Cardiac muscle cell (in vitro differentiated cells and primary cell): ENCODE measurements around the gene EDIL3. TPM values are rescaled to one million over a fixed set of nuclear protein-coding genes. Genes with fewer than 3 reads are reported as not detected.

Experiments
- DNase-seq, 2 donors: peaks; one replicate each; pipeline versions ENCODE4 v3.0.0 to v3.0.0-alpha.2; 2010 to 2017; ENCODE audit warnings: low read depth in 1 of 2, low spot score in 1 of 2
- H3K27ac ChIP-seq: fragments of 200-600 bp; sonication (generic); 2 replicates; pipeline ENCODE4 v1.5.1; 2016
- H3K27me3 ChIP-seq: fragments of 200-600 bp; sonication (generic); 2 replicates; pipeline ENCODE4 v1.6.0; 2016; ENCODE audit warnings: control low read depth
- H3K36me3 ChIP-seq: fragments of 200-600 bp; sonication (generic); 2 replicates; pipeline ENCODE4 v1.5.1; 2016; ENCODE audit warnings: control low read depth
- H3K4me1 ChIP-seq: fragments of 200-600 bp; sonication (generic); 2 replicates; pipeline ENCODE4 v1.8.1; 2017; ENCODE audit warnings: low read depth, mild to moderate bottlenecking, mixed run types
- H3K4me3 ChIP-seq: fragments of 200-600 bp; sonication (generic); 2 replicates; pipeline ENCODE4 v1.5.1; 2016; ENCODE audit warnings: mild to moderate bottlenecking
- H3K9me3 ChIP-seq: fragments of 200-600 bp; sonication (generic); 2 replicates; pipeline ENCODE4 v1.5.1; 2017; ENCODE audit warnings: low read depth, mild to moderate bottlenecking, control low read depth
- CTCF ChIP-seq: IDR thresholded peaks from 2 replicates; pipeline ENCODE4 v1.5.1; 2012; ENCODE audit warnings: low read depth, mild to moderate bottlenecking, low read length
- polyA plus RNA-seq: library from polyadenylated mRNA; unstranded; fragments of >200 nt; fragmentation: Nextera tagmentation; extraction: Ambion mirVana; gene quantifications from 2 replicates; pipeline ENCODE4 v1.2.1, GENCODE V29; 2016
- total RNA-seq: library from RNA; depleted of rRNA; stranded (reverse); fragments of >200 nt; gene quantifications from 2 replicates; pipeline ENCODE4 v1.2.3, GENCODE V29; 2016

Gene EDIL3
- total and polyA plus RNA-seq, 2 experiments from 2014 or later, result 7.2 to 7.7 TPM

- H3K36me3 ChIP-seq, result no peaks in the 10 kb centered on the region
- DNase-seq, result peak in 1 of 2 donors; percentile 77
- TF ChIP-seq CTCF, result no peak
Observed at GRCh38 chr5:84364043-84364442, 20.6 kb downstream of the EDIL3 start.

GRCh38 chr5:84362061-84362720 lies 22.5 kb downstream of the EDIL3 start:
- TF ChIP-seq CTCF, result no peak
- Histone ChIP-seq H3K9me3 (no peaks in the 10 kb centered on the region), H3K4me3 (no peak overlapping the region), H3K4me1 (no peaks in the 10 kb centered on the region), H3K27ac (no peak overlapping the region), H3K27me3 (no peaks in the 10 kb centered on the region), H3K36me3 (no peaks in the 10 kb centered on the region)
- DNase-seq, result no peak

More at GRCh38 chr5:84364043-84364442, 20.6 kb downstream of the EDIL3 start:
- Histone ChIP-seq H3K4me1 (no peaks in the 10 kb centered on the region), H3K27ac (no peak overlapping the region), H3K27me3 (no peaks in the 10 kb centered on the region), H3K9me3 (no peaks in the 10 kb centered on the region), H3K4me3 (no peak overlapping the region)

GRCh38 chr5:84361572-84361971 lies 23.1 kb downstream of the EDIL3 start:
- no peaks in the 10 kb centered on the region for H3K27me3 ChIP-seq
- H3K9me3 ChIP-seq, result no peaks in the 10 kb centered on the region
- H3K4me3 ChIP-seq, result no peak overlapping the region
- DNase-seq, result no peak
- H3K4me1 ChIP-seq, result no peaks in the 10 kb centered on the region
- no peak for TF ChIP-seq CTCF
- no peak overlapping the region for H3K27ac ChIP-seq
- no peaks in the 10 kb centered on the region for H3K36me3 ChIP-seq

- no peaks in the 10 kb centered on the region for H3K9me3 ChIP-seq
- H3K36me3 ChIP-seq, result no peaks in the 10 kb centered on the region
- TF ChIP-seq CTCF, result no peak
- DNase-seq, result no peak
- H3K27me3 ChIP-seq, result no peaks in the 10 kb centered on the region
- H3K4me1 ChIP-seq, result no peaks in the 10 kb centered on the region
- H3K27ac ChIP-seq, result no peak overlapping the region
- H3K4me3 ChIP-seq, result no peak overlapping the region
Observed at GRCh38 chr5:84360056-84360455, 24.6 kb downstream of the EDIL3 start.

- H3K9me3 ChIP-seq, result no peaks in the 10 kb centered on the region
- H3K27ac ChIP-seq, result no peak overlapping the region
- TF ChIP-seq CTCF, result no peak
- no peak for DNase-seq
- no peak overlapping the region for H3K4me3 ChIP-seq
- no peaks in the 10 kb centered on the region for H3K27me3 ChIP-seq
- H3K36me3 ChIP-seq, result no peaks in the 10 kb centered on the region
- H3K4me1 ChIP-seq, result no peaks in the 10 kb centered on the region
Observed at GRCh38 chr5:84354101-84354500, 30.6 kb downstream of the EDIL3 start.

GRCh38 chr5:84344788-84345187 lies 39.9 kb downstream of the EDIL3 start:
- Histone ChIP-seq H3K4me1 (no peaks in the 10 kb centered on the region), H3K27ac (no peak overlapping the region), H3K27me3 (no peaks in the 10 kb centered on the region), H3K4me3 (no peak overlapping the region), H3K9me3 (no peaks in the 10 kb centered on the region), H3K36me3 (no peaks in the 10 kb centered on the region)
- no peak for DNase-seq
- TF ChIP-seq CTCF, result no peak
